Karpas-422 (cell line): Measurements from ENCODE around the gene KIRREL3. TPM values are rescaled to one million over a fixed set of nuclear protein-coding genes. Genes with fewer than 3 reads are reported as not detected.

ENCODE experiments used
- DNase-seq: peaks from one replicate; pipeline ENCODE4 v3.0.0-alpha.2; 2015
- H2AFZ ChIP-seq: fragments of 200-600 bp; sonication (generic); 2 replicates; pipeline ENCODE4 v1.6.1; 2014; ENCODE audit warnings: antibody characterized with exemption, low read length, mixed read lengths
- H3K27ac ChIP-seq: fragments of 200-600 bp; sonication (generic); 2 replicates; pipeline ENCODE4 v1.5.1; 2014; ENCODE audit warnings: mild to moderate bottlenecking, low read length, moderate library complexity
- H3K27me3 ChIP-seq: fragments of 200-600 bp; sonication (generic); 2 replicates; pipeline ENCODE4 v1.6.1; 2014; ENCODE audit warnings: low read length, mixed read lengths
- H3K36me3 ChIP-seq: fragments of 200-600 bp; sonication (generic); 2 replicates; pipeline ENCODE4 v1.6.1; 2014; ENCODE audit warnings: low read length, mixed read lengths; ENCODE audit not compliant: insufficient read depth
- H3K4me1 ChIP-seq: fragments of 200-600 bp; sonication (generic); 2 replicates; pipeline ENCODE4 v1.6.1; 2014; ENCODE audit warnings: mild to moderate bottlenecking, low read length, mixed read lengths
- H3K4me2 ChIP-seq: fragments of 200-600 bp; sonication (generic); 2 replicates; pipeline ENCODE4 v1.6.1; 2014; ENCODE audit warnings: low read length, low read depth, mild to moderate bottlenecking; ENCODE audit not compliant: poor library complexity, severe bottlenecking
- H3K4me3 ChIP-seq: fragments of 200-600 bp; sonication (generic); 2 replicates; pipeline ENCODE4 v1.5.1; 2014; ENCODE audit warnings: mild to moderate bottlenecking, antibody characterized with exemption, low read length, mixed read lengths
- H3K79me2 ChIP-seq: fragments of 200-600 bp; sonication (generic); 2 replicates; pipeline ENCODE4 v1.6.1; 2014; ENCODE audit warnings: mild to moderate bottlenecking, low read length, mixed read lengths
- H3K9ac ChIP-seq: fragments of 200-600 bp; sonication (generic); 2 replicates; pipeline ENCODE4 v1.6.0; 2014; ENCODE audit warnings: low read length
- H3K9me2 ChIP-seq: fragments of 200-600 bp; sonication (generic), shearing (Covaris generic); replicated peaks from 2 replicates; pipeline ENCODE4 v1.6.0; 2014; ENCODE audit warnings: mild to moderate bottlenecking, low read length, moderate library complexity; ENCODE audit not compliant: insufficient read depth
- H3K9me3 ChIP-seq: fragments of 300-700, 200-600 bp; sonication (generic); 2 replicates; pipeline ENCODE4 v1.6.1; 2014; ENCODE audit warnings: low read length, mixed read lengths
- H4K20me1 ChIP-seq: fragments of 200-600 bp; sonication (generic); 2 replicates; pipeline ENCODE4 v1.6.1; 2014; ENCODE audit warnings: mild to moderate bottlenecking, antibody characterized with exemption, low read length, low read depth; ENCODE audit not compliant: insufficient read depth
- total RNA-seq: library from RNA; depleted of rRNA; stranded (reverse); fragments of >200 nt; shearing (Covaris generic); gene quantifications from 2 replicates; pipeline ENCODE4 v1.2.3, GENCODE V29; 2014; ENCODE audit warnings: low replicate concordance

KIRREL3 gene
- total RNA-seq, 1 experiment from 2014 or later, result not detected

DNA sequence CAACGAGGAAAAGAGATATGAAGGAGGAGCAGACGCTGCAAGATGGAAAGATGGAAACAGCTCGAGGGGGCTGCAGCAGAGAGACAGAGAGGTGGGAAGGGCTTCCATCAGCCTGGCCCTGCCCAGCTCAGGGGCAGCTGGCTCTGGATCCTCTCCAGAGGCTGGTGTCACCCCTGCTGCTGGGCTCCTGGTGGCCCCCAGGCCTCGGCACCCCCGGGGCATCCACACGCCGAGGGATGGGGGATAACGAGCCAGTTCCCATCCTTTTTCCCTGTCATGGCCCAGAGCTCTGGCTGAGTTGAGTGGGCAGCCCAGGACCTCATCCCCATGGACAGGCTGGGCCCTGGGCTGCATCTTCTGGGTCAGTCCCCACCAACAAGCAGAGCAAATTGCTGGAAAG is 542.8 kb downstream of the KIRREL3 start:
- H3K36me3 ChIP-seq, result no peaks in the 10 kb centered on the region
- H3K27me3 ChIP-seq, result no peaks in the 10 kb centered on the region
- no peak for DNase-seq

DNA sequence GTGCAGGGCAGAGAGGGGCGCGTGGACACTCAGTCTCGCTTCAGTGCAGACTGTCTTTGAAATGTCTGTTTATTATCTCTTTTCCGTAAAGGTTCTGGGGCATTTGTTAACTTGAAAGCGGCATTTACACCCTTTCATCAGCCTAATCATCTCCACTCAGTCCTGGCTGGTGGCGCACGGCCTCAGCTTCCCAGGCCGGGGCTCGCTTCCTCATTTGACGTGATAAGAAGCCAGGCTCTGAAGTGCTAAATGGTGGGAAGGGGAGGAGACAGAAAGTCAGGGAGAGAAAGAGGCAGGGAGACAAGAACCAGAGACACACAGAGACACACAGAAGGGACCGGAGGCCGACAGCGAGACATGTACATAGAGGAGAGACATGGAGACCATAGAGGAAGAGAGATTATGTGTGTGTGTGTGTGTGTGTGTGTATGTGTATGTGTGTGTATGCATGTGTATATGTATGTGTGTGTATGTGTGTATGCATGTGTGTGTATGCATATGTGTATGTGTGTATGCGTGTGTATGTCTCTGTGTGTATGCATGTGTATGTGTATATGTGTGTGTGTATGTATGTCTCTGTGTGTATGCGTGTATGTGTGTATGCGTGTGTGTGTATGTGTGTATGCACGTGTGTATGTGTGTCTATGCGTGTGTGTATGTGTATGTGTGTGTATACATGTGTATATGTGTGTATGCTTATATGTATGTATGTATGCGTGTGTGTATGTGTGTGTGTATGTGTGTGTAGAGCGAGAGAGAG is 543.6 kb downstream of the KIRREL3 start:
- Histone ChIP-seq H3K9ac (no peak overlapping the region), H3K36me3 (no peaks in the 10 kb centered on the region), H3K79me2 (no peaks in the 10 kb centered on the region), H3K4me3 (no peak overlapping the region), H3K9me3 (no peaks in the 10 kb centered on the region), H3K27me3 (no peaks in the 10 kb centered on the region), H2AFZ (no peak overlapping the region), H3K4me2 (no peak overlapping the region), H3K4me1 (no peaks in the 10 kb centered on the region), H4K20me1 (no peaks in the 10 kb centered on the region), H3K9me2 (no peaks in the 10 kb centered on the region), H3K27ac (no peak overlapping the region)
- DNase-seq, result no peak

More for the DNA sequence above, 542.8 kb downstream of the KIRREL3 start:
- no peaks in the 10 kb centered on the region for H3K4me1 ChIP-seq
- no peaks in the 10 kb centered on the region for H4K20me1 ChIP-seq
- no peak overlapping the region for H3K4me3 ChIP-seq
- no peak overlapping the region for H3K9ac ChIP-seq
- no peak overlapping the region for H3K4me2 ChIP-seq
- H3K79me2 ChIP-seq, result no peaks in the 10 kb centered on the region
- H2AFZ ChIP-seq, result no peak overlapping the region
- no peaks in the 10 kb centered on the region for H3K9me3 ChIP-seq
- no peak overlapping the region for H3K27ac ChIP-seq
- no peaks in the 10 kb centered on the region for H3K9me2 ChIP-seq

DNA sequence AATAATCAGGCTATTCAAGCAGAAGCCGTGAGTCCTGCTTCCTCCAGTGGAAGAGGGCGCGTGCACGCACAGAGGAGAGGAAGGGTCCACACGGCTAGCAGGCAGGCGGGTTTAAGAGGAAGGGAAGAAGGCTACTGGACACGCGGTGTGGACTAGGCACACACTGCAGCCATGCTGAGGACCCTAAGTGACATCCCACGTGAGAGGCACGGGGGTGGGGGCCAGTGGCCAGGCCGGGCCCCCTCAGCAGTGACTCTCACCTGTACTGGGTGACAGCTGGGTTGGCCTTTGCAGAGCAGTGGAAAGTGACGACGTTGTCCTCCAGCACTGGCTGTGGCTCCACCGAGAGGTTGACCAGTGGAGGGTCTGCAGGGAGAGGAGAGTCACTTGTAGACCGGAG is 544.5 kb downstream of the KIRREL3 start:
- H3K9me3 ChIP-seq, result no peaks in the 10 kb centered on the region
- no peaks in the 10 kb centered on the region for H3K4me1 ChIP-seq
- H3K9me2 ChIP-seq, result no peaks in the 10 kb centered on the region
- H4K20me1 ChIP-seq, result no peaks in the 10 kb centered on the region
- no peaks in the 10 kb centered on the region for H3K36me3 ChIP-seq
- DNase-seq, result no peak
- H2AFZ ChIP-seq, result no peak overlapping the region
- no peak overlapping the region for H3K4me2 ChIP-seq
- no peak overlapping the region for H3K9ac ChIP-seq
- no peaks in the 10 kb centered on the region for H3K79me2 ChIP-seq
- H3K27me3 ChIP-seq, result no peaks in the 10 kb centered on the region
- no peak overlapping the region for H3K27ac ChIP-seq
- H3K4me3 ChIP-seq, result no peak overlapping the region

DNA sequence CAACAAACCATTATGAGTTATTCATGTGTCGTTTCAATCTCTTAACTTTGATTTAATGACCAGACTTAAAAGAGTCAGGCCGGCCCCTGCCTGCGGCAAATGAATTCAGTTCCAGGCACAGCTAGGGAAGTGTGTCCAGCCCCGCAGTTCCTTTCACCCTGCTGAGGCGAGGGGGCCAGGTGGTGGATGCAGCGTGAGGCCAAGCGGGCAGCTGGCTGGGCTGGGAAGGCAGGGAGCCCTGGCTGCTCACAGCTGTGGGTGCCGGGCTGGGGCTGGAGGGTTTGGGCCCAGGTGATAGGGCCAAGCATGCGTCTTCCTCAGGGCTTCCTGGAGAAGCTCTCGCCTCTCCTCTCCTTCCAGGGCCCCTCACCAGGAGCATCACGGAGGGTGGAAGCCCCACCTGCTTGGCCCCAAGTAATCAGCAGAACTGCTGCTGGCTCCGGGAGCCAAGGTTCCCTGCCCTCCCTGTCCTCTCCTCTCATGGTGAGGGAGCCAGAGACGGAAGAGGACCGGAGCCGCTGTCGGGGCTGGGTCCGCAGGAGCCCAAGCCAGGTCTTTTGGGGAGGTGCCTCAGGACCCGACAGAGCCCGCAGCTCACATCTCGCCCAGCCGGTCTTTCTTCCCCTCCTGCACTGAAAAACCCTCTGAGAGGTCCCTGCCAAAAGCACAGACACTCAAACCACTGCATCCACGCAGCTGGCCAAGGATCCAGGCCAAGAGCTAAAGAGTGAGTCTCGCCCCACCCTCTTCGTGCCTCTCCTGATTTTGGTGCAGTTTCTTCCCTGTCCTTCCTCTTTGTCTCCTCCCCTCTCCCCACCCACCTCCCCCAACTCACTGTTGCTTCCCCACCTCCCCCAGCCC is 548.1 kb downstream of the KIRREL3 start:
- Histone ChIP-seq H3K9me3 (no peaks in the 10 kb centered on the region), H3K27me3 (no peaks in the 10 kb centered on the region), H3K9ac (no peak overlapping the region), H3K4me2 (no peak overlapping the region), H3K4me3 (no peak overlapping the region), H3K27ac (no peak overlapping the region), H3K36me3 (no peaks in the 10 kb centered on the region), H3K79me2 (no peaks in the 10 kb centered on the region), H3K9me2 (no peaks in the 10 kb centered on the region), H3K4me1 (no peaks in the 10 kb centered on the region), H4K20me1 (no peaks in the 10 kb centered on the region), H2AFZ (no peak overlapping the region)
- no peak for DNase-seq

DNA sequence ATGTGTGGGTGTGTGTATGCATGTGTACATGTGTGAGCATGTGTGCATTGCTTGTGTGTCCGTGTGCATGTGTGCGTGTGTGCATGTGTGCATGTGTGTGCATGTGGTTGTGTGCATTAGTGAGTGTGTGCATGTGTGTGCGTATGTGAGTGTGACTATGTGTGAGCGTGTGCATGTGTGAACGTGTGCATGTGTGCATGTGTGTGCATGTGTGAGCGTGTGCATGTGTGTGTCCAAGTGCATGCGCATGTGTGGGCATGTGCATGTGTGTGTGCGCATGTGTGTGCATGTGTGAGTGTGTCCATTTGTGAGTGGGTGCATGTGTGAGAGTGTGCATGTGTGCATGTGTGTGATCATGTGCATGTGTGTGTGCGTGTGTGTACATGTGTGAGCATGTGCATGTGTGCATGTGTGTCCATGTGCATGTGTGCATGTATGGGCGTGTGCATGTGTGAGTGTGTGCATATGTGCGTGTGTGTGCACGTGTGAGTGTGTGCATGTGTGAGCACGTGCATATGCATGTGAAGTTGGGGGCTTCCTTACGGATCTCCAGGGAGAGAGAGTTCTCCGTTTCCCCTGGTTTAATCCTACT is 549.3 kb downstream of the KIRREL3 start:
- H3K27me3 ChIP-seq, result no peaks in the 10 kb centered on the region
- no peaks in the 10 kb centered on the region for H3K36me3 ChIP-seq
- H4K20me1 ChIP-seq, result no peaks in the 10 kb centered on the region

DNA sequence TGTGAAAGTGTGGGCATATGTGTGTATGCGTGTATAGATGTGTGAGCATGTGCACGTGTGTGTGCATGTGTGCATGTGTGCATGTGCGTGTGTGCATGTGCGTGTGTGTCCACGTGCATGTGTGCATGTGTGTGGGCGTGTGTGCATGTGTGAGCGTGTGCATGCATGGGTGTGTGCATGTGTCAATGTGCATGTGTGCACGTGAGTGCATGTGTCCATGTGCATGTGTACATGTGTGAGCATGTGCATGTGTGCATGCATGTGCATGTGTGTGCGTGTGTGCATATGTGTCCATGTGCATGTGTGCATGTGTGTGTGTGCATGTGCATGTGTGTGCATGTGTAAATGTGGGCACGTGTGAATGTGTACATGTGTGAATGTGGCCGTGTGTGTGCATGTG is 549.8 kb downstream of the KIRREL3 start:
- Histone ChIP-seq H3K36me3 (no peaks in the 10 kb centered on the region), H3K4me1 (no peaks in the 10 kb centered on the region), H3K79me2 (no peaks in the 10 kb centered on the region), H3K27me3 (no peaks in the 10 kb centered on the region), H4K20me1 (no peaks in the 10 kb centered on the region), H3K27ac (no peak overlapping the region), H3K9me2 (no peaks in the 10 kb centered on the region), H3K4me2 (no peak overlapping the region), H3K9ac (no peak overlapping the region), H3K9me3 (no peaks in the 10 kb centered on the region), H2AFZ (no peak overlapping the region), H3K4me3 (no peak overlapping the region)
- DNase-seq, result no peak

More for the DNA sequence above, 549.3 kb downstream of the KIRREL3 start:
- Histone ChIP-seq H3K9me3 (no peaks in the 10 kb centered on the region), H3K4me3 (no peak overlapping the region), H3K79me2 (no peaks in the 10 kb centered on the region), H3K9me2 (no peaks in the 10 kb centered on the region), H2AFZ (no peak overlapping the region), H3K27ac (no peak overlapping the region), H3K9ac (no peak overlapping the region), H3K4me2 (no peak overlapping the region), H3K4me1 (no peaks in the 10 kb centered on the region)
- no peak for DNase-seq

DNA sequence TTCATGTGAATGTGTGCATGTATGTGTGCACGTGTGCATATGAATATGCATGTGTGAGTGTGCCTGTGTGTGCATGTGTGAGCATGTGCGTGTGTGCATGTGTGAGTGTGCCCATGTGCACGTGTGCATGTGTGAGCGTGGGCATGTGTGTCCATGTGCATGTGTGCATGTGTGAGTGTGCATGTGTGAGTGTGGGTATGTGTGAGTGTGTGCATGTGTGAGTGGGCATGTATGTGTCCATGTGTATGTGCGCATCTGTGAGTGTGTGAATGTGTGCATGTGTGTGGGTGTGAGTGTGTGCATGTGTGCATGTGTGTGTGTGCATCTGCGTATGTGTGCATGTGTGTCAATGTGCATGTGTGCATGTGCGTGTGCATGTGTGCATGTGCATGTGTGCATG is 550.4 kb downstream of the KIRREL3 start:
- Histone ChIP-seq H3K9ac (no peak overlapping the region), H3K4me3 (no peak overlapping the region), H3K36me3 (no peaks in the 10 kb centered on the region), H3K9me2 (no peaks in the 10 kb centered on the region), H2AFZ (no peak overlapping the region), H3K27ac (no peak overlapping the region), H4K20me1 (no peaks in the 10 kb centered on the region), H3K27me3 (no peaks in the 10 kb centered on the region), H3K4me2 (no peak overlapping the region), H3K79me2 (no peaks in the 10 kb centered on the region), H3K4me1 (no peaks in the 10 kb centered on the region), H3K9me3 (no peaks in the 10 kb centered on the region)
- no peak for DNase-seq

DNA sequence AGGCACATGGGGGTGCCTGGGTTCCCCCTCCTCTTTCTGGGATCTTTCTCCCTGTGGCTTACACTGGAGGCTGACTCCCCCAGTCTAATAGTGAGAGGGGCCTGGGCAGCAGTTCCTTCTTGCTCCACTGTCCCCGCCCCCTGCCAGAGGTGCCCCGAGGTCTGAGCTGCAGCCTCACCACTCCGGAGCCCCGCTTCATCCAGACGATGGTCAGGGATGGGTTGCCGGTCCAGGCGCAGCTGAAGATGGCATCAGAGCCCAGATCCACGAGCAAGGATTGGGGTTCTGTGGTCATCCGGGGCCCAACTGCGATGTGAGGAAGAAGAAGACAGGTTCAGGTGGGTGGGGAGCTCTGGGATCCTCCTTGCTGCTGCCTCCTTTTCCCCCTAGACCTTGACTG is 554.0 kb downstream of the KIRREL3 start:
- H3K79me2 ChIP-seq, result no peaks in the 10 kb centered on the region
- no peak overlapping the region for H3K9ac ChIP-seq
- H3K27ac ChIP-seq, result no peak overlapping the region
- H3K4me1 ChIP-seq, result no peaks in the 10 kb centered on the region
- H3K9me3 ChIP-seq, result no peaks in the 10 kb centered on the region
- H2AFZ ChIP-seq, result no peak overlapping the region
- H3K4me2 ChIP-seq, result no peak overlapping the region
- no peaks in the 10 kb centered on the region for H3K27me3 ChIP-seq
- no peaks in the 10 kb centered on the region for H4K20me1 ChIP-seq
- no peak overlapping the region for H3K4me3 ChIP-seq
- DNase-seq, result no peak
- no peaks in the 10 kb centered on the region for H3K9me2 ChIP-seq
- H3K36me3 ChIP-seq, result no peaks in the 10 kb centered on the region
